HCT116 (cell line): ENCODE measurements around the gene TOLLIP. TPM values are rescaled to one million over a fixed set of nuclear protein-coding genes. Genes with fewer than 3 reads are reported as not detected.

Source experiments
- ATAC-seq: fragments of 200-7000 bp; cut with Tn5 transposase; 2 replicates; pipeline ENCODE4 v1.9.1; 2020; ENCODE audit warnings: mild to moderate bottlenecking, moderate library complexity
- BruUV-seq: library from RNA; stranded (reverse); fragments of 400-500 nt; replicated peaks from 2 replicates; lab custom pipeline; 2021; lab: Mats Ljungman, UMichigan
- CTCF ChIA-PET: fragments of 300-600 bp; sonication (Branson Sonifier 250); formaldehyde crosslinking; loops from one replicate; lab custom pipeline; 2021; ENCODE audit warnings: antibody characterized with exemption; lab: Charles Lee
- POLR2A ChIA-PET: fragments of 300-600, 350-600 bp; sonication (Branson Sonifier 250); formaldehyde crosslinking; loops from one replicate; lab custom pipeline; 2021; ENCODE audit warnings: antibody characterized with exemption; lab: Charles Lee
- RAD21 ChIA-PET, 2 experiments: fragments of 300-600 bp; sonication (Branson Sonifier 250); formaldehyde crosslinking; loops; one replicate each; lab custom pipeline; 2023; ENCODE audit warnings: low total read pairs in 2 of 2; ENCODE audit not compliant: uncharacterized antibody in 2 of 2, unreplicated experiment in 2 of 2, low non-redundant PET in 1 of 2; lab: Charles Lee
- DNase-seq: peaks from one replicate; pipeline ENCODE4 v3.0.0-alpha.2; 2010; ENCODE audit warnings: low read depth, low spot score
- H2AFZ ChIP-seq: fragments of 200-600 bp; shearing (Covaris generic), sonication (generic); 2 replicates; pipeline ENCODE4 v1.6.1; 2017; ENCODE audit warnings: low read depth, mixed run types, mixed read lengths, antibody characterized with exemption, low read length; ENCODE audit not compliant: poor library complexity, severe bottlenecking
- H3K27ac ChIP-seq: 2 replicates; pipeline ENCODE4 v1.5.1; 2012; ENCODE audit warnings: low read depth, low read length
- H3K27me3 ChIP-seq: fragments of 200-600 bp; sonication (generic); 2 replicates; pipeline ENCODE4 v1.6.1; 2016; ENCODE audit warnings: mixed run types, low read length, mixed read lengths; ENCODE audit not compliant: insufficient read depth
- H3K36me3 ChIP-seq, 2 experiments: fragments of 200-500 bp in 1 of 2; fragments of 200-600 bp in 1 of 2; sonication (Bioruptor generic) in 1 of 2; sonication (generic) in 1 of 2; 2 replicates each; pipeline versions ENCODE4 v1.5.1 to v1.6.1; 2014 to 2016; ENCODE audit warnings: low read length in 2 of 2, inconsistent platforms in 1 of 2, mixed read lengths in 1 of 2, mixed run types in 1 of 2; ENCODE audit not compliant: insufficient read depth in 2 of 2, control insufficient read depth in 1 of 2
- H3K4me1 ChIP-seq, 2 experiments: fragments of 200-600 bp in 1 of 2; sonication (generic) in 1 of 2; 2 replicates each; pipeline versions ENCODE4 v1.5.1 to v1.6.1; 2012 to 2017; ENCODE audit warnings: low read length in 2 of 2, inconsistent platforms in 1 of 2, mild to moderate bottlenecking in 1 of 2, mixed read lengths in 1 of 2, mixed run types in 1 of 2, moderate library complexity in 1 of 2; ENCODE audit not compliant: insufficient read depth in 2 of 2, control insufficient read depth in 1 of 2
- H3K4me2 ChIP-seq: fragments of 200-600 bp; sonication (generic); 2 replicates; pipeline ENCODE4 v1.6.1; 2017; ENCODE audit warnings: mixed run types, low read length, mixed read lengths
- H3K4me3 ChIP-seq, 2 experiments: fragments of 200-600 bp in 1 of 2; sonication (generic) in 1 of 2; replicated peaks in 1 of 2; 2 replicates each; pipeline ENCODE4 v1.5.1; 2011 to 2016; ENCODE audit warnings: low read length in 2 of 2, control low read depth in 1 of 2, low read depth in 1 of 2, mild to moderate bottlenecking in 1 of 2, mixed read lengths in 1 of 2, mixed run types in 1 of 2
- H3K79me2 ChIP-seq: fragments of 200-600 bp; sonication (generic); 2 replicates; pipeline ENCODE4 v1.6.1; 2017; ENCODE audit warnings: mild to moderate bottlenecking, mixed run types, low read length, moderate library complexity, mixed read lengths; ENCODE audit not compliant: insufficient read depth
- H3K9ac ChIP-seq: fragments of 200-600 bp; sonication (generic); 2 replicates; pipeline ENCODE4 v1.6.1; 2016; ENCODE audit warnings: low read length, mixed read lengths
- H3K9me2 ChIP-seq: fragments of 200-600 bp; sonication (generic), shearing (Covaris generic); 2 replicates; pipeline ENCODE4 v1.6.1; 2017; ENCODE audit warnings: mixed run types, mild to moderate bottlenecking, moderate library complexity; ENCODE audit not compliant: insufficient read depth
- H3K9me3 ChIP-seq, 2 experiments: fragments of 200-500 bp in 1 of 2; fragments of 200-600 bp in 1 of 2; sonication (Bioruptor generic) in 1 of 2; sonication (generic) in 1 of 2; 2 replicates each; pipeline ENCODE4 v1.6.1; 2014 to 2017; ENCODE audit warnings: low read length in 2 of 2, mixed read lengths in 2 of 2, inconsistent platforms in 1 of 2, low read depth in 1 of 2, mild to moderate bottlenecking in 1 of 2, mixed run types in 1 of 2, moderate library complexity in 1 of 2; ENCODE audit not compliant: control insufficient read depth in 1 of 2, insufficient read depth in 1 of 2
- H4K20me1 ChIP-seq: fragments of 200-600 bp; sonication (generic), shearing (Covaris generic); 2 replicates; pipeline ENCODE4 v1.6.1; 2017; ENCODE audit warnings: mixed run types, mild to moderate bottlenecking, moderate library complexity; ENCODE audit not compliant: insufficient read depth
- ATF3 ChIP-seq: IDR thresholded peaks from 2 replicates; pipeline ENCODE4 v1.6.1; 2012
- CBX3 ChIP-seq: IDR thresholded peaks from 2 replicates; pipeline ENCODE4 v1.6.1; 2012; ENCODE audit warnings: low read depth
- CEBPB ChIP-seq: IDR thresholded peaks from 2 replicates; pipeline ENCODE4 v1.6.1; 2012; ENCODE audit warnings: low read depth
- FOSL1 ChIP-seq: IDR thresholded peaks from 2 replicates; pipeline ENCODE4 v1.6.1; 2012; ENCODE audit warnings: low read depth
- MAX ChIP-seq: IDR thresholded peaks from 2 replicates; pipeline ENCODE4 v1.6.1; 2012
- RAD21 ChIP-seq: IDR thresholded peaks from 2 replicates; pipeline ENCODE4 v1.6.1; 2012; ENCODE audit warnings: low read depth, mild to moderate bottlenecking
- SP1 ChIP-seq: IDR thresholded peaks from 2 replicates; pipeline ENCODE4 v1.6.1; 2012; ENCODE audit warnings: low read depth
- SRF ChIP-seq: IDR thresholded peaks from 2 replicates; pipeline ENCODE4 v1.6.1; 2012; ENCODE audit warnings: low read depth
- TCF7L2 ChIP-seq: IDR thresholded peaks from 2 replicates; pipeline ENCODE4 v1.7.0; 2011; ENCODE audit warnings: borderline replicate concordance, inconsistent platforms; ENCODE audit not compliant: insufficient read depth, insufficient read length; ENCODE audit errors: extremely low read depth
- ZFX ChIP-seq: fragments of 450-650 bp; IDR thresholded peaks from 2 replicates; pipeline ENCODE4 v1.6.1; 2017
- intact Hi-C: fragments of 100-400 bp; cut with micrococcal nuclease; formaldehyde crosslinking; loops from 2 replicates; pipeline ENCODE4 v1.10.0; 2022
- total RNA-seq: library from RNA; stranded (reverse); gene quantifications from one replicate; pipeline ENCODE4 v1.2.1, GENCODE V29; 2021; ENCODE audit not compliant: unreplicated experiment
- TF ChIP-seq, protein P1 (sequence below): IDR thresholded peaks from 2 replicates; pipeline ENCODE4 v1.6.1; 2012; ENCODE audit warnings: low read depth

The TOLLIP gene
- total RNA-seq, 1 experiment from 2014 or later: 28.5 TPM

GRCh38 chr11:1254086-1254648 lies 55.3 kb downstream of the TOLLIP start:
- TF ChIP-seq CEBPB (no peak), RAD21 (no peak), MAX (no peak), SP1 (no peak), ATF3 (no peak), ZFX (no peak), TCF7L2 (no peak), FOSL1 (no peak)
- no peak overlapping the region for H3K9ac ChIP-seq
- no TSS peak for BruUV-seq
- no peak overlapping the region for H3K4me3 ChIP-seq
- ChIA-PET POLR2A (no interaction called here), RAD21 (no interaction called here), CTCF (no interaction called here)
- H3K27me3 ChIP-seq: no peaks in the 10 kb centered on the region
- H3K79me2 ChIP-seq: no peaks in the 10 kb centered on the region
- ATAC-seq: no peak
- H3K36me3 ChIP-seq: no peaks in the 10 kb centered on the region
- H3K27ac ChIP-seq: no peak overlapping the region
- intact Hi-C loops: no loop called here
- no peaks in the 10 kb centered on the region for H4K20me1 ChIP-seq
- H3K4me1 ChIP-seq: no peaks in the 10 kb centered on the region; a peak in 1 of 4 replicates
- H3K9me3 ChIP-seq: no peaks in the 10 kb centered on the region; a peak in 1 of 4 replicates
- no peak for DNase-seq
- no peak overlapping the region for H2AFZ ChIP-seq
- H3K9me2 ChIP-seq: no peaks in the 10 kb centered on the region
- no peak overlapping the region for H3K4me2 ChIP-seq

GRCh38 chr11:1253103-1253485 lies 56.3 kb downstream of the TOLLIP start:
- no peaks in the 10 kb centered on the region; a peak in 1 of 4 replicates for H3K4me1 ChIP-seq
- intact Hi-C loops: no loop called here
- BruUV-seq: no TSS peak

More at GRCh38 chr11:1253103-1253485, 56.3 kb downstream of the TOLLIP start:
- ChIA-PET POLR2A (no interaction called here), CTCF (interaction anchor here (0.6 kb wide), 1 partner anchor 9 kb away, joined by 3 read pairs; no protein-coding TSS in a partner anchor), RAD21 (no interaction called here)
- no peak for DNase-seq
- Histone ChIP-seq H3K9me2 (no peaks in the 10 kb centered on the region), H3K9ac (no peak overlapping the region), H3K27ac (no peak overlapping the region), H3K79me2 (no peaks in the 10 kb centered on the region), H3K9me3 (no peaks in the 10 kb centered on the region; a peak in 1 of 4 replicates), H3K4me2 (no peak overlapping the region), H4K20me1 (no peaks in the 10 kb centered on the region), H3K4me3 (no peak overlapping the region), H3K27me3 (no peaks in the 10 kb centered on the region), H2AFZ (no peak overlapping the region), H3K36me3 (no peaks in the 10 kb centered on the region)
- ATAC-seq: no peak
- TF ChIP-seq SRF: no peak
- no peak for TF ChIP-seq RAD21
- no peak for TF ChIP-seq CBX3
- TF ChIP-seq, protein P1, sequence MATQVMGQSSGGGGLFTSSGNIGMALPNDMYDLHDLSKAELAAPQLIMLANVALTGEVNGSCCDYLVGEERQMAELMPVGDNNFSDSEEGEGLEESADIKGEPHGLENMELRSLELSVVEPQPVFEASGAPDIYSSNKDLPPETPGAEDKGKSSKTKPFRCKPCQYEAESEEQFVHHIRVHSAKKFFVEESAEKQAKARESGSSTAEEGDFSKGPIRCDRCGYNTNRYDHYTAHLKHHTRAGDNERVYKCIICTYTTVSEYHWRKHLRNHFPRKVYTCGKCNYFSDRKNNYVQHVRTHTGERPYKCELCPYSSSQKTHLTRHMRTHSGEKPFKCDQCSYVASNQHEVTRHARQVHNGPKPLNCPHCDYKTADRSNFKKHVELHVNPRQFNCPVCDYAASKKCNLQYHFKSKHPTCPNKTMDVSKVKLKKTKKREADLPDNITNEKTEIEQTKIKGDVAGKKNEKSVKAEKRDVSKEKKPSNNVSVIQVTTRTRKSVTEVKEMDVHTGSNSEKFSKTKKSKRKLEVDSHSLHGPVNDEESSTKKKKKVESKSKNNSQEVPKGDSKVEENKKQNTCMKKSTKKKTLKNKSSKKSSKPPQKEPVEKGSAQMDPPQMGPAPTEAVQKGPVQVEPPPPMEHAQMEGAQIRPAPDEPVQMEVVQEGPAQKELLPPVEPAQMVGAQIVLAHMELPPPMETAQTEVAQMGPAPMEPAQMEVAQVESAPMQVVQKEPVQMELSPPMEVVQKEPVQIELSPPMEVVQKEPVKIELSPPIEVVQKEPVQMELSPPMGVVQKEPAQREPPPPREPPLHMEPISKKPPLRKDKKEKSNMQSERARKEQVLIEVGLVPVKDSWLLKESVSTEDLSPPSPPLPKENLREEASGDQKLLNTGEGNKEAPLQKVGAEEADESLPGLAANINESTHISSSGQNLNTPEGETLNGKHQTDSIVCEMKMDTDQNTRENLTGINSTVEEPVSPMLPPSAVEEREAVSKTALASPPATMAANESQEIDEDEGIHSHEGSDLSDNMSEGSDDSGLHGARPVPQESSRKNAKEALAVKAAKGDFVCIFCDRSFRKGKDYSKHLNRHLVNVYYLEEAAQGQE: no peak
